K562 (cell line): ENCODE measurements around the gene DCAF12. TPM values are rescaled to one million over a fixed set of nuclear protein-coding genes. Genes with fewer than 3 reads are reported as not detected.

Source experiments
- ADNP ChIP-seq: fragments of 200-800 bp; sonication (Bioruptor generic); IDR thresholded peaks from 2 replicates; pipeline ENCODE4 v1.6.1; 2016; ENCODE audit warnings: missing genetic modification characterization, missing compliant biosample characterization
- CBX8 ChIP-seq: fragments of 200-600 bp; sonication (generic); IDR thresholded peaks from 2 replicates; pipeline ENCODE4 v1.6.1; 2012; ENCODE audit warnings: borderline replicate concordance, mixed run types, low read depth, mild to moderate bottlenecking, moderate library complexity, mixed read lengths, low read length, control low read depth, inconsistent platforms; ENCODE audit not compliant: poor library complexity, severe bottlenecking; ENCODE audit errors: extremely low read depth
- HDAC1 ChIP-seq, 2 experiments: fragments of 450-650 bp; IDR thresholded peaks; 2 replicates each; pipeline ENCODE4 v1.6.1; 2016 to 2017; ENCODE audit warnings: inconsistent platforms in 1 of 2, mild to moderate bottlenecking in 1 of 2, moderate library complexity in 1 of 2
- IRF2 ChIP-seq: sonication (generic); formaldehyde crosslinking; IDR thresholded peaks from 2 replicates; pipeline ENCODE4 v1.8.1; 2022; ENCODE audit warnings: mild to moderate bottlenecking, missing genetic modification reagents
- MBD2 ChIP-seq: sonication (generic); IDR thresholded peaks from 2 replicates; pipeline ENCODE4 v1.6.1; 2016; ENCODE audit warnings: low read depth, borderline replicate concordance
- MCM7 ChIP-seq, 2 experiments: fragments of 450-650 bp; IDR thresholded peaks; 2 replicates each; pipeline ENCODE4 v1.6.1; 2016 to 2018
- MYC ChIP-seq, 2 experiments: fragments of 250-450 bp in 1 of 2; sonication (Bioruptor Pico) in 1 of 2; IDR thresholded peaks; 2 replicates each; pipeline versions ENCODE4 v1.5.1 to v1.6.1; 2012 to 2021; ENCODE audit warnings: low read depth in 2 of 2, borderline replicate concordance in 1 of 2, improper control_type of control experiment in 1 of 2, low read length in 1 of 2, mild to moderate bottlenecking in 1 of 2, moderate library complexity in 1 of 2
- SIN3B ChIP-seq: fragments of 450-650 bp; IDR thresholded peaks from 2 replicates; pipeline ENCODE4 v1.6.1; 2017; ENCODE audit warnings: low read depth, mild to moderate bottlenecking, moderate library complexity
- SMAD4 ChIP-seq: fragments of 250-450 bp; sonication (Bioruptor Pico); conservative IDR thresholded peaks from 2 replicates; pipeline ENCODE4 v1.8.0; 2021; ENCODE audit warnings: inconsistent platforms, mild to moderate bottlenecking, moderate library complexity
- ZC3H4 ChIP-seq: sonication (generic); formaldehyde crosslinking; IDR thresholded peaks from 2 replicates; pipeline ENCODE4 v1.9.0; 2021; ENCODE audit warnings: missing genetic modification reagents, borderline replicate concordance
- ZNF232 ChIP-seq: sonication (generic); formaldehyde crosslinking; IDR thresholded peaks from 2 replicates; pipeline ENCODE4 v1.8.0; 2022; ENCODE audit warnings: mild to moderate bottlenecking, missing genetic modification reagents
- ZNF695 ChIP-seq: fragments of 450-650 bp; formaldehyde crosslinking; IDR thresholded peaks from 2 replicates; pipeline ENCODE4 v1.4.0; 2020; ENCODE audit warnings: mild to moderate bottlenecking, moderate library complexity
- ZNF780A ChIP-seq: fragments of 250-450 bp; sonication (Bioruptor Pico); IDR thresholded peaks from 2 replicates; pipeline ENCODE4 v1.5.0; 2021; ENCODE audit warnings: mild to moderate bottlenecking
- polyA plus RNA-seq, 8 experiments: library from polyadenylated mRNA; depleted of rRNA in 4 of 8; stranded (reverse) in 5 of 8; unstranded in 3 of 8; fragments of >200 nt; fragmentation: Nextera tagmentation in 2 of 8; fragmentation: Illumina TruSeq in 1 of 8; extraction: Ambion mirVana in 2 of 8; extraction: Trizol in 1 of 8; gene quantifications; 2 replicates each; pipeline versions ENCODE4 v1.2.1 to v1.2.3, GENCODE V29; 2011 to 2014; ENCODE audit warnings: inconsistent platforms in 1 of 8, missing spikeins in 1 of 8
- total RNA-seq, 7 experiments: library from RNA; depleted of rRNA in 6 of 7; stranded (reverse); fragments of >200 nt in 6 of 7; fragmentation: Illumina TruSeq in 2 of 7; extraction: Trizol in 2 of 7; gene quantifications; 2 replicates each; pipeline versions ENCODE4 v1.2.1 to v1.2.3, GENCODE V29; 2011 to 2021; ENCODE audit warnings: low replicate concordance in 1 of 7
- TF ChIP-seq, protein P1 (sequence below), 2 experiments: IDR thresholded peaks; 2 replicates each; pipeline ENCODE4 v1.6.1; 2011; ENCODE audit warnings: borderline replicate concordance in 1 of 2, control low read depth in 1 of 2, low read depth in 1 of 2, low read length in 1 of 2, mild to moderate bottlenecking in 1 of 2, mixed read lengths in 1 of 2, moderate library complexity in 1 of 2; ENCODE audit not compliant: insufficient read depth in 1 of 2, insufficient read length in 1 of 2, poor library complexity in 1 of 2, severe bottlenecking in 1 of 2; ENCODE audit errors: extremely low read depth in 1 of 2
- TF ChIP-seq, protein P2 (sequence below): sonication (generic); IDR thresholded peaks from 2 replicates; pipeline ENCODE4 v1.6.1; 2016
- TF ChIP-seq, protein P3 (sequence below): fragments of 200-800 bp; sonication (Bioruptor generic); IDR thresholded peaks from 2 replicates; pipeline ENCODE4 v1.6.1; 2017; ENCODE audit warnings: missing genetic modification characterization, missing compliant biosample characterization
- TF ChIP-seq, protein P4 (sequence below): fragments of 250-450 bp; sonication (Bioruptor Pico); IDR thresholded peaks from 2 replicates; pipeline ENCODE4 v1.6.1; 2021; ENCODE audit warnings: mild to moderate bottlenecking
- TF ChIP-seq, protein P5 (sequence below): sonication (generic); formaldehyde crosslinking; IDR thresholded peaks from 2 replicates; pipeline ENCODE4 v1.8.1; 2023; ENCODE audit warnings: mild to moderate bottlenecking, missing genetic modification reagents, moderate library complexity
- TF ChIP-seq, protein P6 (sequence below): fragments of 450-650 bp; IDR thresholded peaks from 2 replicates; pipeline ENCODE4 v1.6.1; 2014; ENCODE audit warnings: low read depth, mild to moderate bottlenecking, moderate library complexity, borderline replicate concordance

Gene DCAF12
- total and polyA plus RNA-seq, 9 of the 15 experiments (the other 6 are each of a cell fraction or from before 2014, with no cell fraction given): 10.9 to 59.6 (median 30.8) TPM

DNA sequence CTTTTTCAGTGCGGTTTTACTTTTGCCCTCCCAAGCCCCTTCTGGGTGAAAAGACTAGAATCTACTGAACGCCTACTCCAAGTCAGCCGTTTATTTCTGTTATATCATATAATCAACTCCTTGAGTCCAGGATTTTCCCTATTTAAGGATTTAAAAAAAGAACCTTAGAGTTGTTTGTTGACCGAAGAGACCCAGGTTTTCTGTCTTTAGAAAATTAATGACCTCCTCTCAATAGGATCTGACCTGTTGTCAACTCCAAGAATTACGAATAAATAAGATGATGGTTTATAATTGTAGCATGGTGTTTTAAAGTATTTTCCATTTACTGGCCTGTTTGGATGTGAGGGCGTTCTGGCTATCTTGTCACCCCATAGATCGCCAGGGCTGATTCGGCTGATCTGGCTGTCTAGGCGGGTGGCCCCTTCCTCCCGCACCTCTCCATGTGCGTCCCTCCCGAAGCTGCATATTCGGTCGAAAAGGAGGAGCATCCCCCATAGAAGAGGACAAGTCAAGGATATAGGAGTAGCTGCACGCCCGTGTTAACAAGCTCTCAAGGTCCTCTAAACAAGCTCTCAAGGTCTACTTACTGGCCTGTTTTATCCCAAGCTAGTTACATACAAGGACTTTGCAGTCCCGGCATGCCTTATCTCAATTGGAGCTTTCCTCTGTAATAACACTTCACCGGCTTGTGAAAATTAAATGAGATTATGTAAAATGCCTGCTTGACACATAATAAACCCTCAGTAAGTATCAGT, 76.7 kb downstream of the DCAF12 start (continued):
- TF ChIP-seq, protein P1, sequence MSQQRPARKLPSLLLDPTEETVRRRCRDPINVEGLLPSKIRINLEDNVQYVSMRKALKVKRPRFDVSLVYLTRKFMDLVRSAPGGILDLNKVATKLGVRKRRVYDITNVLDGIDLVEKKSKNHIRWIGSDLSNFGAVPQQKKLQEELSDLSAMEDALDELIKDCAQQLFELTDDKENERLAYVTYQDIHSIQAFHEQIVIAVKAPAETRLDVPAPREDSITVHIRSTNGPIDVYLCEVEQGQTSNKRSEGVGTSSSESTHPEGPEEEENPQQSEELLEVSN (IDR thresholded peaks at IDR 0.05; ENCODE audit: borderline replicate concordance in 1 of 2, extremely low read depth in 1 of 2, insufficient read depth in 1 of 2, insufficient read length in 1 of 2, low read depth in 1 of 2, low read length in 1 of 2, poor library complexity in 1 of 2, severe bottlenecking in 1 of 2): no peak
- TF ChIP-seq ZNF695 (CRISPR knock-in tag) (no peak), CBX8 (no peak), ZC3H4 (no peak), ADNP (tag) (no peak), MCM7 (IDR thresholded peaks at IDR 0.05) (no peak), ZNF232 (CRISPR knock-in tag) (no peak), SMAD4 (no peak), SIN3B (no peak), MYC (IDR thresholded peaks at IDR 0.05; ENCODE audit: low read depth, low read length) (peak; percentile 16; the same call in 1 of the 2 replicates), MYC (CRISPR knock-in tag; IDR thresholded peaks at IDR 0.05; ENCODE audit: borderline replicate concordance, low read depth) (no peak), ZNF780A (CRISPR knock-in tag) (no peak), HDAC1 (IDR thresholded peaks at IDR 0.05) (0 out of 4 replicates have a peak, but pooled peaks of 1 of the 2 experiments have one; percentile 26), IRF2 (CRISPR knock-in tag) (no peak), MBD2 (no peak)
- TF ChIP-seq, protein P2, sequence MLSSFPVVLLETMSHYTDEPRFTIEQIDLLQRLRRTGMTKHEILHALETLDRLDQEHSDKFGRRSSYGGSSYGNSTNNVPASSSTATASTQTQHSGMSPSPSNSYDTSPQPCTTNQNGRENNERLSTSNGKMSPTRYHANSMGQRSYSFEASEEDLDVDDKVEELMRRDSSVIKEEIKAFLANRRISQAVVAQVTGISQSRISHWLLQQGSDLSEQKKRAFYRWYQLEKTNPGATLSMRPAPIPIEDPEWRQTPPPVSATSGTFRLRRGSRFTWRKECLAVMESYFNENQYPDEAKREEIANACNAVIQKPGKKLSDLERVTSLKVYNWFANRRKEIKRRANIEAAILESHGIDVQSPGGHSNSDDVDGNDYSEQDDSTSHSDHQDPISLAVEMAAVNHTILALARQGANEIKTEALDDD: peak; percentile 51; the same call in 1 of the 2 replicates
- TF ChIP-seq, protein P3, sequence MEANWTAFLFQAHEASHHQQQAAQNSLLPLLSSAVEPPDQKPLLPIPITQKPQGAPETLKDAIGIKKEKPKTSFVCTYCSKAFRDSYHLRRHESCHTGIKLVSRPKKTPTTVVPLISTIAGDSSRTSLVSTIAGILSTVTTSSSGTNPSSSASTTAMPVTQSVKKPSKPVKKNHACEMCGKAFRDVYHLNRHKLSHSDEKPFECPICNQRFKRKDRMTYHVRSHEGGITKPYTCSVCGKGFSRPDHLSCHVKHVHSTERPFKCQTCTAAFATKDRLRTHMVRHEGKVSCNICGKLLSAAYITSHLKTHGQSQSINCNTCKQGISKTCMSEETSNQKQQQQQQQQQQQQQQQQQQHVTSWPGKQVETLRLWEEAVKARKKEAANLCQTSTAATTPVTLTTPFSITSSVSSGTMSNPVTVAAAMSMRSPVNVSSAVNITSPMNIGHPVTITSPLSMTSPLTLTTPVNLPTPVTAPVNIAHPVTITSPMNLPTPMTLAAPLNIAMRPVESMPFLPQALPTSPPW (CRISPR knock-in tag): no peak; the same call in 1 of the 2 replicates
- TF ChIP-seq, protein P4, sequence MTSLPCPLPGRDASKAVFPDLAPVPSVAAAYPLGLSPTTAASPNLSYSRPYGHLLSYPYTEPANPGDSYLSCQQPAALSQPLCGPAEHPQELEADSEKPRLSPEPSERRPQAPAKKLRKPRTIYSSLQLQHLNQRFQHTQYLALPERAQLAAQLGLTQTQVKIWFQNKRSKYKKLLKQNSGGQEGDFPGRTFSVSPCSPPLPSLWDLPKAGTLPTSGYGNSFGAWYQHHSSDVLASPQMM (CRISPR knock-in tag): no peak
- TF ChIP-seq, protein P5, sequence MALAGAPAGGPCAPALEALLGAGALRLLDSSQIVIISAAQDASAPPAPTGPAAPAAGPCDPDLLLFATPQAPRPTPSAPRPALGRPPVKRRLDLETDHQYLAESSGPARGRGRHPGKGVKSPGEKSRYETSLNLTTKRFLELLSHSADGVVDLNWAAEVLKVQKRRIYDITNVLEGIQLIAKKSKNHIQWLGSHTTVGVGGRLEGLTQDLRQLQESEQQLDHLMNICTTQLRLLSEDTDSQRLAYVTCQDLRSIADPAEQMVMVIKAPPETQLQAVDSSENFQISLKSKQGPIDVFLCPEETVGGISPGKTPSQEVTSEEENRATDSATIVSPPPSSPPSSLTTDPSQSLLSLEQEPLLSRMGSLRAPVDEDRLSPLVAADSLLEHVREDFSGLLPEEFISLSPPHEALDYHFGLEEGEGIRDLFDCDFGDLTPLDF (CRISPR knock-in tag): no peak
- TF ChIP-seq, protein P6, sequence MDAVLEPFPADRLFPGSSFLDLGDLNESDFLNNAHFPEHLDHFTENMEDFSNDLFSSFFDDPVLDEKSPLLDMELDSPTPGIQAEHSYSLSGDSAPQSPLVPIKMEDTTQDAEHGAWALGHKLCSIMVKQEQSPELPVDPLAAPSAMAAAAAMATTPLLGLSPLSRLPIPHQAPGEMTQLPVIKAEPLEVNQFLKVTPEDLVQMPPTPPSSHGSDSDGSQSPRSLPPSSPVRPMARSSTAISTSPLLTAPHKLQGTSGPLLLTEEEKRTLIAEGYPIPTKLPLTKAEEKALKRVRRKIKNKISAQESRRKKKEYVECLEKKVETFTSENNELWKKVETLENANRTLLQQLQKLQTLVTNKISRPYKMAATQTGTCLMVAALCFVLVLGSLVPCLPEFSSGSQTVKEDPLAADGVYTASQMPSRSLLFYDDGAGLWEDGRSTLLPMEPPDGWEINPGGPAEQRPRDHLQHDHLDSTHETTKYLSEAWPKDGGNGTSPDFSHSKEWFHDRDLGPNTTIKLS: no peak
